Activated CD8-positive, alpha-beta memory T cell treated with anti-CD3 and anti-CD28 coated beads, Interleukin-2, amount 50 U/mL, for 1 hour (primary cell): ENCODE data around the gene DAPK3.
"Not testable (repeated sequence)": the region's sequence is repeated elsewhere in the genome, so short reads cannot be mapped to it uniquely, and the experiment has no call there.

ENCODE experiments used
- DNase-seq: peaks from one replicate; pipeline ENCODE4 v3.0.0-alpha.2; 2020; ENCODE audit errors: extremely low read depth

Gene DAPK3

DNA sequence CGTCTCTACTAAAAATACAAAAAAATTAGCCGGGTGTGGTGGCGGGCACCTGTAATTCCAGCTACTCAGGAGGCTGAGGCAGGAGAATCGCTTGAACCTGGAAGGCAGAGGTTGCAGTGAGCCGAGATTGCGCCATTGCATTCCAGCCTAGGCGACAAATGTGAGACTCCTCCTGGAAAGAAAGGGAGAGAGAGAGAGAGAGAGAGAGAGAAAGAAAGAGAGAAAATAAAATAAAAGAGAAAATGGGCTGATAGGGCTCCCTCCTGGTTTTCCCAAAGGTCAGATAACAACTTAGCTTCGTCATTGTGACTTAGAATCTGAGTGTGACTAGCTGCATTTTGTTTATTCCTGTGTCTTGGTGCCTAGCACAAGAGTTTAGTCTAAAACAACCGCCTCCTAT, 34.5 kb upstream of the DAPK3 start:
- not testable (repeated sequence) for DNase-seq

DNA sequence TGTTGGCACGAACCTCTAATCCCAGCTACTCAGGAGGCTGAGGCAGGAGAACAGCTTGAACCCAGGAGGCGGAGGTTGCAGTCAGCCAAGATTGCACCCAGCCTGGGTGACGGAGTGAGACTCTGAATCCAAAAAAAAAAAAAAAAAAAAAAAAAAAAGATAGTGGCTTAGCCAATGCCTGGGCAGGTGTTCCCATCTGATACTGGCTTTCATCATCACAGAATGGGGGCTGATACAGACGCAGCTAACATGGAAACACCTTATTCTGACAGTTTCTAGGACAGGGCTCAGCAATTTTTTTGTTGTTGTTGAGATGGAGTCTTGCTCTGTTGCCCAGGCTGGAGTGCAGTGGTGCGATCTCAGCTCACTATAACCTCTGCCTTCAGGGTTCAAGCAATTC, 29.9 kb upstream of the DAPK3 start:
- DNase-seq = not testable (repeated sequence)

GRCh38 chr19:3998667-3999412, 27.9 kb upstream of the DAPK3 start:
- DNase-seq = not testable (repeated sequence)

- no peak for DNase-seq
These were observed 24.7 kb upstream of the DAPK3 start for GRCh38 chr19:3995607-3996006.

GRCh38 chr19:3990815-3991117, 19.9 kb upstream of the DAPK3 start:
- DNase-seq = no peak

DNA sequence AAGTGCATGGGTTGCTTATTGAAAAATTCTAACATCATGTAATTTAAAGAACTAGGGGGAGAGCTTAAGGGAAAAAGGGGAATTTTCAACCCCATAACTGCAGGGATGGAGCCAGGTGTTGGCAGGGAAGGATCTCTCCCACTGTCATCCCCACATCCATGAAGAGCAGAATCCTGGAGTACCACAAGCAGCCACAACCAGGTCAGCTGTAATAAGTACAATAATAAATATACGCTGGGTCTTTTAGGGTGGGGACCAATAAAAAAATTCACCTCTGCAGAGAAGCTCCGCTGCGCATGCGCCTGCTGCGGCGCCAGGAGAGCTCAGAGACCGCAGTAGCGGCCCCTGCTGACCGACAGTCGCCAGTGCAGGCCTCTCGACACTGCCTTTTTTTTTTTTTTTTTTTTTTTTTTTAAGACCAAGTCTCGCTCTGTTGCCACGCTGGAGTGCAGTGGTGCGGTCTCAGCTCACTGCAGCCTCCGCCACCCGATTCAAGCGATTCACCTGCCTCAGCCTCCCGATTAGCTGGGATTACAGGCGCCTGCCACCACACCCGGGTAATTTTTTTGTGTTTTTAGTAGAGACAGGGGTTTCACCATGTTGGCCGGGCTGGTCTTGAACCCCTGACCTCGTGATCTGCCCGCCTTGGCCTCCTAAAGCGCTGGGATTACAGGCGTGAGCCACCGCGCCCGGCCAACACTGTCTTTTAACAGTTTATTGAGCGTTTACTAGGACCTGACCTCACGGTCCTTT, 16.9 kb upstream of the DAPK3 start:
- DNase-seq = peak; percentile 68

- DNase-seq = peak; percentile 24
These were observed 15.6 kb upstream of the DAPK3 start for GRCh38 chr19:3986260-3987041.

GRCh38 chr19:3985643-3986259, 14.9 kb upstream of the DAPK3 start:
- no peak for DNase-seq

DNA sequence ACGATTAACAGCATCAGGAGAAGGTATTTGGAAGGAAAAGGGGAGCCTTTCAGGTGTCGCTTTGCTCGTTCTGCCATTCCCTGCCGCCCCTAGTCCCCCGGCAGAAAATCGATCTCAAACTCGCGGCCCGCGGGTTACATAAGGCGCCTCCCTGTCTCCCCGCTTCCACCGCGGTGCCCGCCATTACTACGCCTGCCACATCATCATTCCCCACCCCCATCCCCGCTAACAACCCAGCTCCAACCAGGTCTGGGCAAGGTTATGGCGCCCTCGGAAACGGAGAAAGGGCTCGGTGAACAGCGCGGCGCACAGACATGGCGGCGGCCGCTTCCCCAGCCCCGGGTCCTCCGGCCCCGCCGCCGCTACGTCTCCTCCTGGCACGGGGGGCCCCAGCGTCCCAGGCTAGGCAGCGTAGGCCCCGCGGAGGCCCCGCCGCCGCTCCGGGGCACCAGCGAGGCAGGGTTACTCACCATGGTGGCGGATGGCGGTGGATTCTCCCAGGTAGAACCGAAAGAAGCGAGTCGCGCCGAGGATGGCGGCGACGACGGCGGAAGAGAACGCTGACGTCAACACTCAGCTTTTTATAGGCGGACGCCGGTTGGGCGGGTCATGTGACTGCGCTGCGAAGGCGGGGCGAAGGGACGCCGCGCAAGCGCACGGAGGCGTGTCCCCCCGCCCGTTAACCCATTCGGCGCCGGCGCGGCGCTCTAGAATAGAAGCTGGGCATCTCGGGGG, 14.2 kb upstream of the DAPK3 start, which contains the start of gene EEF2:
TSS of gene EEF2 (minus strand) at position 556 of the 735 bp plus-strand sequence. CDS start at position 473, 83 bp downstream.
- peak; percentile 86 for DNase-seq

GRCh38 chr19:3984584-3984907, 13.6 kb upstream of the DAPK3 start:
- DNase-seq = no peak

DNA sequence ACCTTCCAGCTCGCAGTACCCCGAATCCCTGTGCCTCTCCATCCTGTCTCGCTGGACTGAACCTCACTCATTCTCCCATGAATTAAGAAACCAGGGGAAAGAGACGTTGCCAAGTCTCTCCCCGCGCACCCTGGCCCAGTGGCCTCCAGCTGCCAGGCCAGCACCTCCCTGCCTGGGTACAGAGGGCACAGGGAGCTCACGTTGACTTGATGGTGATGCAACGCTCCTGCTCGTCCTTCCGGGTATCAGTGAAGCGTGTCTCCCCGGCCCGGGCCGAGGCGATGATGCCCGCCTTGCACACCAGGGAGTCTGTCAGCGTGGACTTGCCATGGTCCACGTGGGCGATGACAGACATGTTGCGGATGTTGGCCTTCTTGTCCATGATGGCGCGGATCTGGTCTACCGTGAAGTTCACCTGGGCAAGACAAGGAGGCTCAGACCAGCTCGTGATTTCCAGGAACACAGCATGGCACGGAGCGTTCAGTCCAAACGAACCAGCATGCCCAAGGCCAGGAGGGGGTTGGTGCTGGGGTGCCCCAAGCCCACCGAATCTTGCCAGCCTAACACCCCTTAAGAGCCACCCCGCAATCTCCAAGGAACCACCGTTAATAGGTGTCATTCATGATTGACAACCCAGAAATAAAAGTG, 13.2 kb upstream of the DAPK3 start:
- no peak for DNase-seq

DNA sequence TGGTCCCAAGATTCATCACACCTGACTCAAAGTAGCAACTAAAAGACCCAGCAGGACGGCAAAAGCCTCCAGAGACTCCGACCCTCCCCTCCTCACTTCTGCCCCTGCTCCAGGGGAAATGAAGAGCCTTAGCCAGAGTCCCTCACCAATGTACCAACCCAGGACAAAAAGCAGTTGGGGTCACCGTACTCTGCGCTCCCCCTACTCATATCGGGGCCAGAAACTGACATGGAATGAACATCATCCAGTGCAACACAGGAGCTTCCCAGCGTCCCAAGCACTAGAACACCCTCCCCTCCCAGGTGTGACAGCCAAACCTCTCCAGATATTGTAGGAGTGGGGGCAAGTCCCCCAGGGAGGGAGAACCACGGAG, 12.6 kb upstream of the DAPK3 start:
- DNase-seq = no peak

GRCh38 chr19:3982701-3983541, 12.0 kb upstream of the DAPK3 start:
- no peak for DNase-seq

DNA sequence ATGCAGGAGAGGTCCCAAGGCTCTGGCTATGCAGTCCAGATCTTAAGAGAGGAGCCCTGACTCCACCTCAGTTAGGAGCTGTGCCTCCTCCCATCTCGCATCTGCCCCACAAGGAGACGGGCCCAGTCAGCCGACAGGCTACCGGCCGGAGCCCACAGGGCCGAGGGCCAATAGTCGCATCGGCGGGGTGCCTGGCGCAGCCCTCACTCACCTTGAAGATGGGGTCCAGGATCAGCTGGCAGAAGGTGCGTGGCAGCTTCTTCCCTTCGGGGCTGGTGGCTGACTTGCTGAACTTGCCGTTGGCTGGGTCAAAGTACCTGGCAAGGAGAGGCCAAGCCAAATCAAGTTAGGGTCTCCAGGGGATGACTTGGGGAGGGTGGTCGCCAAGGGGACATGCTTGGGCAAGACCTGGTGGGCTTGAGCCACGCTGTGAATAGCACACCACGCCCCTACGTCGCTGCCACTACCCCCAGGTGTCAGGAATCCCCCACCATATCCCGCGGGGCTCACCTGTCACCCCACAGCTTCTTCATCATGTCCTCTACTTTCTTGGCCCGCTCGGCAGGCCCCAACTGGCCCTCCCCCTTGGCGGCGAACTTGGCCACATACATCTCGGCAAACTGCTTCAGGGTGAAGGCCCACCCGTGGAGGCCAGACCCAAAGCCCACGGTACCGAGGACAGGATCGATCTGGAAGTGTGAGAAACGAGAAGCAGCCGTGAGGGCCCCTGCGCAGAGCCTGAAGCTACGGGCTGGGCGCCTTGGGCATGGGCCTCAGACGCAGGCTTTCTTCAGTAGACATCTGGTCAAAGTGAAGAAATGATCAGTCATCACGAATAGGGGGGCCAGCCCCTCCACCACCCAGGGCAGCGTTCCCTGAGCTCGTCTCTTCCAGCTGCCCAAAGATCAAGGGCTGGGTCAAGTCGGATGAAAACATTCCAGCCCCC, 11.1 kb upstream of the DAPK3 start:
- DNase-seq = no peak

DNA sequence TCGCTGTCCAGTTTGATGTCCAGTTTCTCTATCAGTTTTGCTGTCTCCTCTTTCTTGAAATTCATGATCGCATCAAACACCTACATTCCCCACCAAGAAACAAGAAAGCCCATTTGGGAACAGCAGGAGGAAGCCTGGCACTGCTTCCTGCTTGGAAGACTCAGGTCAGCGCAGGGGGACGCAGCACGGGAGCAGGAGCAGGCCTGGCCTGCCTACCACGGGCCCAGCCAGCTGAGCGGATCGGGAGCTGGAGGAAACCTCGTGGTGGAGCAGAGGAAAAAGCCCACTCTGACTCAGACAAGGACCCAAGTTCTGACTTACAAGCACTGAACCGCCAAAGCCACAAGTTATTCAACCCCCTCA, 10.5 kb upstream of the DAPK3 start:
- DNase-seq = no peak

- no peak for DNase-seq
These were observed 9.7 kb upstream of the DAPK3 start for GRCh38 chr19:3980353-3981251.

GRCh38 chr19:3979674-3980352, 8.9 kb upstream of the DAPK3 start:
- DNase-seq = no peak

GRCh38 chr19:3979289-3979673, 8.4 kb upstream of the DAPK3 start:
- DNase-seq = no peak
